Type B pancreatic cell (in vitro differentiated cells): ENCODE results near the gene GPRIN1. TPM values are rescaled to one million over a fixed set of nuclear protein-coding genes. Genes with fewer than 3 reads are reported as not detected.

Source experiments
- DNase-seq: peaks from one replicate; pipeline ENCODE4 v3.0.0; 2021; ENCODE audit warnings: mixed read lengths; ENCODE audit not compliant: unreplicated experiment; ENCODE audit errors: extremely low spot score
- H3K27ac Mint-ChIP-seq: 2 replicates; pipeline ENCODE4 v1.8.0; 2021; ENCODE audit warnings: mild to moderate bottlenecking, mixed read lengths
- H3K27me3 Mint-ChIP-seq: 2 replicates; pipeline ENCODE4 v1.8.0; 2021; ENCODE audit warnings: mixed read lengths
- H3K36me3 Mint-ChIP-seq: 2 replicates; pipeline ENCODE4 v1.8.0; 2021; ENCODE audit warnings: mixed read lengths
- H3K4me1 Mint-ChIP-seq: one replicate; pipeline ENCODE4 v1.8.0; 2021; ENCODE audit warnings: mixed read lengths; ENCODE audit not compliant: unreplicated experiment
- H3K4me3 Mint-ChIP-seq: 2 replicates; pipeline ENCODE4 v1.8.0; 2021; ENCODE audit warnings: mild to moderate bottlenecking, mixed read lengths
- H3K9me3 Mint-ChIP-seq: 2 replicates; pipeline ENCODE4 v1.8.0; 2021; ENCODE audit warnings: mixed read lengths
- CTCF ChIP-seq: fragments of 200-600 bp; sonication (generic); conservative IDR thresholded peaks from 2 replicates; pipeline ENCODE4 v1.5.0; 2021; ENCODE audit warnings: antibody characterized with exemption, mild to moderate bottlenecking
- total RNA-seq: library from RNA; stranded (reverse); gene quantifications from 2 replicates; pipeline ENCODE4 v1.2.1, GENCODE V29; 2021; ENCODE audit warnings: low replicate concordance

GPRIN1 gene
- total RNA-seq, 1 donor from 2014 or later, result 6.0 TPM

- no peaks in the 10 kb centered on the region for H3K36me3 Mint-ChIP-seq
Measured at GRCh38 chr5:176570044-176570443, 39.9 kb downstream of the GPRIN1 start.

GRCh38 chr5:176568657-176569056 is 41.3 kb downstream of the GPRIN1 start:
- Mint-ChIP-seq H3K4me3 (no peak overlapping the region), H3K27ac (no peak overlapping the region), H3K4me1 (no peaks in the 10 kb centered on the region), H3K36me3 (no peaks in the 10 kb centered on the region), H3K27me3 (peaks cover 15% of the 10 kb centered on the region), H3K9me3 (no peaks in the 10 kb centered on the region)
- no peak for TF ChIP-seq CTCF
- DNase-seq, result no peak

More at GRCh38 chr5:176570044-176570443, 39.9 kb downstream of the GPRIN1 start:
- no peak overlapping the region for H3K27ac Mint-ChIP-seq
- H3K27me3 Mint-ChIP-seq, result peaks cover 15% of the 10 kb centered on the region
- H3K4me1 Mint-ChIP-seq, result no peaks in the 10 kb centered on the region
- no peak overlapping the region for H3K4me3 Mint-ChIP-seq
- DNase-seq, result no peak
- no peak for TF ChIP-seq CTCF
- no peaks in the 10 kb centered on the region for H3K9me3 Mint-ChIP-seq

GRCh38 chr5:176565760-176566288 is 44.1 kb downstream of the GPRIN1 start:
- Mint-ChIP-seq H3K27ac (no peak overlapping the region), H3K27me3 (peaks cover 9% of the 10 kb centered on the region), H3K4me1 (no peaks in the 10 kb centered on the region), H3K9me3 (no peaks in the 10 kb centered on the region), H3K36me3 (no peaks in the 10 kb centered on the region), H3K4me3 (no peak overlapping the region)
- no peak for DNase-seq
- TF ChIP-seq CTCF, result no peak

GRCh38 chr5:176564002-176564401 is 46.0 kb downstream of the GPRIN1 start:
- DNase-seq, result no peak
- Mint-ChIP-seq H3K4me1 (no peaks in the 10 kb centered on the region), H3K27me3 (peaks cover 9% of the 10 kb centered on the region), H3K27ac (no peak overlapping the region), H3K36me3 (no peaks in the 10 kb centered on the region), H3K4me3 (no peak overlapping the region), H3K9me3 (peaks cover 5% of the 10 kb centered on the region)
- no peak for TF ChIP-seq CTCF

GRCh38 chr5:176562189-176562588 is 47.8 kb downstream of the GPRIN1 start:
- peak overlapping the region; percentile 35 for H3K27ac Mint-ChIP-seq
- DNase-seq, result no peak
- H3K9me3 Mint-ChIP-seq, result peaks cover 7% of the 10 kb centered on the region

More at GRCh38 chr5:176562189-176562588, 47.8 kb downstream of the GPRIN1 start:
- peaks cover 9% of the 10 kb centered on the region for H3K27me3 Mint-ChIP-seq
- no peaks in the 10 kb centered on the region for H3K36me3 Mint-ChIP-seq
- no peak for TF ChIP-seq CTCF
- H3K4me3 Mint-ChIP-seq, result no peak overlapping the region
- H3K4me1 Mint-ChIP-seq, result no peaks in the 10 kb centered on the region
